GM04504 (cell line): ENCODE results near the gene KCNJ5.

ENCODE experiments used
- DNase-seq: peaks from one replicate; pipeline ENCODE4 v3.0.0-alpha.2; 2012; ENCODE audit warnings: low read depth

The KCNJ5 gene

DNA sequence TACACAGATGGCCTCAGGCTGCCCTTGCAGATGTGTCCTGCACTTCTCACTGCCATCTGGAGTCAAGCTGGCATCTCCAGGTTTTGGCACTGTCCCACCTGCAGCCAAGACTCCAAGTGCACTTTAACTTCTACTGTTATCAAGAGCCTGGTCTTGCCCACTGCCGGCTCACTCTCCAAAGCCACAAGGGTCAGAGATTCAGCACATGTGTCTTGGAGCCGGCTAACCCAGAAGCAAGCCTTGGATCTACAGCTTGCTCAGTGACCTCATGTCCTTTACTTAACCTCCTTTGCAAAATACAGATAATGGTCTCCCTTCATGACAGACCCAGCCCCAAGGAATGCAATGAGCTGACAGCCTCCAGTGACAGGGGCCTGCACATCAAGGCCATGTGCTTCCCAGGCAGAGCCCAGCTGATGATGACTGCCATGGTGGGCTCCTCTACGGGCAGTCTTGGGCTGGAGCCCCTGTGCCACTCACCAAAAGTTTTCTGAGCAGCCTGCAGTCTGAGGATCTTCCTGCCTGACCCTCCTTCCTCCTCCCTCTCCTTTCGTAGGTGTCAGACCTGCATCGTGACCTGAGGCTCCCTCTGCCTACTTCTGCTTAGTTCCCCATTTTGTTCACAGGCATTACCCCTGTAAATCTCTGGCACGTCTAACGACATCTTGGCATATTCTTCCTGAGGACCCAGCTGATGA is 42.5 kb downstream of the KCNJ5 start:
- no peak for DNase-seq

DNA sequence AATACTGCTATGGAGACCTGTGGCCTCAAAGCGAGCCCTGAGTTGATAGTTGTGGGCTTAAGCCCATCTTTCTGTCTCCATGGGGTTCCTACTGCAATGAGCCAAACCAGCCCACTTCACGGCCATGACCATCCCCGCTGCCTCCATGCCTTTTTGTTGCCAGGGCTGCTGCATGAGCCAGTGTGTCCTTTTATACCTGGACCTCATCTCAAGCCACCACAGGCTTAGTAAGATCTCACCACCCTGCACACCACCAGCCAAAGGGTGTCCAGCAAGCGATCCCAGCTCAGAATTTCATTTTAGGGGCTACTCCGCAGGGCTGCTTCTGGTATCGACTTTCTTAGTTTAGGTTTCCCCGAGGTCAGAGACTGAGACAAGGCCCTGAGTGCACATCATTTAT is 43.2 kb downstream of the KCNJ5 start:
- no peak for DNase-seq

DNA sequence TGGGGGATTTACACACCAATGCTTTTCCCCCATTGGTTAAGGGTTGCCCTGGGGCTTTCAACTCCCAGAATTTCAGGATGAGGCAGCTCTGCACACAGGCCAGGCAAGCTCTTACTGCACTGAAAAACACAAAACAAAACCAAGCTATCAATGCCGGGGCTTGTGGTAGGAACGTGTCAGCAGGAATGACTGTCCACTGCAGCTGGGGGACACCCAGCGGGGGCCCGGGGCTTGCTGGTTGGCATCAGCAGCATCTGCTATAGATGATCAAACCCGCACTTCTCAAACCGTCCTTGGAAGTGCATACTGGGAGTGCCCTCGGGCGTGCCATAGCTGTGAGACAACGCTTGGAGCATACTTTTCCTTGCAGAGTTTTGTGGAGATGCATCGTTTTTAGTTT is 43.8 kb downstream of the KCNJ5 start:
- no peak for DNase-seq

DNA sequence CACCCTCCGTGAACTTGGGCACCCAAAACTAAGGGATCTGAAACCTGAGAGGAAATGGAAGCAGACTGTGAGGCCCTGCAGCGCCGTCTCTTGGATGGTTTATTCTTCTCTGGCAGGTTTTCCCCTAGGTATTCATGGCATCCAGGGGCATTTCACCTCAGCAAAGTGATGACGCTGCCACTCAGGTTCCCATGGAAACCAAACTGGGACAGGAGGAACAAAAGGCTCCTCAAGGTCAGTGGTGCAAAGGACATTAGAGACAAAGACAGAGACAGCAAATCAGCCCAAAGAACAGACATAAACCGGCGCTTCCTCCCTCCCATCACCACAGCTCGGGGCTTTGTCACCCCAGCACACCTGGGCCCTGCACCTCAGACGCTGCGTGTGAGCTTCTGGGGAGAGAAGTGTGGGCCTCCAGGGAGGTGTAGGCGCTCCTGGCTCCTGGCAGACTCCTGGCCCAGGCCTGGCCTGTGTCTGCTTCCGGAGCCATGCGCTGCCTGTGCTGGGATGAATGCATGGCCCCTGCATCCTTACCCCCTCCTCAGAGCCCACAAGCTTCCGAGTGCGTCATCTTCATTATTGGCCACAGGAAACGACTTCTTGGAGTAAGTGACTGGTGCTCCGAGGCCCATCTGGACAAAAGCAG is 45.6 kb downstream of the KCNJ5 start:
- no peak for DNase-seq

DNA sequence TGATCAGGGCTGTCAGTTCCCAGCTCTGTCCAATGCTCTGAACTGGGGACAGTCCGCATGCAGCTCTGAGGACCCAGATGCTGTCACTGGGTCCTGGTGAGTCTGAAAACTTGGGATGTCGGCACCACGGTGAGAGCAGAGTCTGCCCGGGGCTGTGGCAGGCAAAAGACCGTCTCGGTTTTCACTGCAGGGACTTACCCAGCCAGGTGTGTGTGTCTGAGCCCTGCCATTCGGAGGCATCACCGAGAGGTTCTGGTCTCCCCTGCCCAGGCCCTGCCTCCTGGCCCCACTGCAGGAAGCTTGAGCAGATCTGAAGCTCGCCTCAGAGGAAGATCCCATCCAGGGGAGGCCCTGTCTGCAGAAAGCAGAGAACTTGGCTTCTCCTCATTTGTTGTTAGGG is 46.3 kb downstream of the KCNJ5 start:
- DNase-seq, result no peak

DNA sequence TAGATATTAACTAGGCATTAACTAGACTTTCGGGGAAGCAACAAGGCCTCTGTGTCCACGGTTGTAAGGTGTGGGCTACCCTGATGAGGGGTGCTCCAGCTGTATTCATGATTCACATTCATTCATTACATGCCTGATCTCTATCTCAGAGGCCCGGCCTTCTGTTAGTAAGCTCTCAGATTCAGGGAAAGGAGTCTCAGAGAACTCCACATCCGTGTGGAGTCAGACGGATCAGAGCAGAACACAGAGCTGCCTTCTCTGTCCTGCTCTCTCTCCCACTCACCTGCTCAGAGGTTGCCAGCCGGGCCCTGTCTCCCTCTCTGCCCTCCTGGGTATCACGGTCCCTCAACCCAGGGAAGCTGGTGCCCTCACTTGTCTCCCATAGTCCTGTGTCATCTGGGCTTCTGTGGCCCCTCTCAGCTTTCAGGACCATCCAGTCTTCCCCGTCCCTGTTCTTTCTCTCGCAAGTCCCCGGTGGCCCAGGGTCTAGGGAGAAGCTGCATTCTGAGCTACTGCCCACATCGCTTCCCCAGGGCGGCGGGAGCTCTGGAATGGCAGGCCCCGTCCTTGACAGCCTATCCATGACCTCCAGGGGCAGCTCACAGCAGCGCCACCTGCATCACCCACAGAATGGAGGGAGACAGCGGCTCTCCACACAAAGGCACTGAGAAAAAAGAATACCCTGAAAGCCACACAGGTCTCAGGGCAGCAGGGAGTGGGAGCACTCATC is 47.2 kb downstream of the KCNJ5 start:
- DNase-seq, result no peak

DNA sequence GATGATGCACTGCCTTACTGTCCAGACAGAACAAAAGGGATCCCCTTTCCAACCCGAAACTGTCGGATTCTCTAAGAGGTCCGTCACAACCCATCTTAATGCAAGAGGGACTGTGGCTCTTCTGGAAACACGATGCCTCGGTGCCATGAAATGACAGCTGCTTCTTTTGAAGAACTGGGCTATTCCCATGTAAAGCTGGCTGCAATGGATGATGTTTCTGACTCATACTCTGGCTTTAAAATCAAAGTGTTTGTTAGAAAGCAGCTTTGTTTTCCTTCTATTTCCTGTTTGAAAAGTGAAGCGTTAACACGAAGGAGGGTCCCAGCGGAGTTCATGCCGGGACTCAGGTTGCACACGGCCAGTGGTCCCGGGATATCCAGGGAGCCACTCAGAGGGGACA is 48.4 kb downstream of the KCNJ5 start:
- DNase-seq, result no peak

DNA sequence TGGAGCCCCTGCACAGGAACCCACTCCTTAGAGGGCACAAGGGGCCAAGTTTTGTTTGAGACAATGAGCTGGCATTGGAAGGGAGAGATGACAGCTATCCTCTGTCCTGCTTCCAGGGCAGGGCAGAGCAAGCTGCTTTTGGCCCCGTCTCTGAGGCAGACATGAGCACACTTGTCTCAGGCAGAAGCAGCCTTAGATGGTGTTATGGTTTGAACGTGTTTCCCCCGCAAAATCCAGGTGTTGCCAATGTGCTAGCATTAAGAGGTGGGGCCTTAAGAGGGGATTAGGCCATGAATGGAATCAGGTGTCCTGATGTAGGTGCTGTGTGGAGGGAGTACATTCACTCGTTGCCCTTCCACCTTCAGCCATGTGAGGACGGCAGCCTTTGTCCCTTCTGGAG is 49.0 kb downstream of the KCNJ5 start:
- no peak for DNase-seq

DNA sequence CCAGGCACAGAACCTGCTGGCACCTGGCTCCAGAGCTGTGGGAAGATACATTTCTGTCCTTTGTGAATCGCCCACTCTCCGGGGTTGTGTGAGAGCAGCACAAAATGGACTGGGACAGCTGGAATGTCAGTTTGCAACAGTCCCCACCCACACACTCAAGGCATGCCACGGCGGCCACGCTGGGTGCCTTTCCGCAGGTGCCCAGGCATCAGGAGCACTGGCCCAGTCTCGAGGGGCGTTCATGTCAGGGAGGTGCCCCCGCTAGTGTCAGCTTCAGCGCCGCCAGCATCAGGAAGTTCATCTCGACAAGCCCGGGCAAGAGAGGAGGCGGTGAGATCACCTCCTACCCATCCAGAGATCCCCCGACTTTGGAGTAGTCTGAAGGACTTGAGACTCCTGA is 49.4 kb downstream of the KCNJ5 start:
- no peak for DNase-seq

DNA sequence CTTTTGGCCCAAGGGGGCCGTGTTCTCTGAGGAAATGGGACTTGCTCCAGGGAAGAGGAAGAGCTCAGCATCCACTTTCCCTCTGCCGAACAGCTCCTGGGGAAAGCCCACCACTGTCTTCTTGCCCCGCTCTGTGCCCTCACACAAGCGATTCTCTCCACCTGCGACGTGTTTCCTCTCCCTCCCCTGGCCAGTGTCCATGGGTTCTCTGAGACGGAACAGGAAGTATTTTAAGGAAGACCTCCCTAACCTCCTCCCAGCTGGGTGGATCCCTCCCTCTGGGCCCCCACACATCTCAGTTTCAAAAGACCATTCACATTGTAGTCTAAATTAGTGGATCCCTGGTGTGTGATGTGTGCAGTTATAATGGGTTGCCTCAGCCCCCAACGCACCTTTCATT is 50.0 kb downstream of the KCNJ5 start:
- DNase-seq, result no peak

DNA sequence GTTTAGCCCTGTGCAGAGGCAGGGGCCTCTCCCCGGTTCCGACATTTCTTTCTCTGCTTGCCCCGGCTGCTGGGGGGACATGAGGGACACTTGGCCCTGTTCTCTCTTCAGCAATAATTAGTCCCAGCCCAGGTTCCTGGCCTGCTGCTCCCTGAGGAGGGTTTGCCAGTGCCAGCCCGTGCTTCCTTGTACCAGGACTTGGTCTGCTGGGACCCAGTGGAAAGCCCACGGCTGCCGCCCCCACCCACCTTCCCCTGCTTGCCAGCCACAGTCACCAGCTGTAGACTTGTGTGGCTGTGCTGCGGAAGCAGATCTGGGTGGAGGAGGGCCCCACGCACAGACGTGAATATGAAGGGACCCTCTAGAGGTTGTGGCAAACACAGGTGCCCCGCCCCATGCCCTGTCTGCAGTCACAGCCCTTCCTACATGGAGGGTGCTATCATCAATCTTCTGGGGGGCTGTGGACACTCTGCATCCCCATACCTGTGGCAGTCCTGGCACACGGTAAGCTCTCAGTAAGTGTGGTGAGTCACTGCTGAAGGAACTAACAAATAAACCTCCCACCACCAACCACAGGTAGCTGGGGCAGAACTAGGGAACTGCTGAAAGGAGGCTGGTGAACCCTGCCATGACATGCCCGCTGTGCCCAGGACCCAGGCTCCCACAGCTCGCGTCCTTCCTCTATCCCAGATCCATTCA is 50.6 kb downstream of the KCNJ5 start:
- no peak for DNase-seq

DNA sequence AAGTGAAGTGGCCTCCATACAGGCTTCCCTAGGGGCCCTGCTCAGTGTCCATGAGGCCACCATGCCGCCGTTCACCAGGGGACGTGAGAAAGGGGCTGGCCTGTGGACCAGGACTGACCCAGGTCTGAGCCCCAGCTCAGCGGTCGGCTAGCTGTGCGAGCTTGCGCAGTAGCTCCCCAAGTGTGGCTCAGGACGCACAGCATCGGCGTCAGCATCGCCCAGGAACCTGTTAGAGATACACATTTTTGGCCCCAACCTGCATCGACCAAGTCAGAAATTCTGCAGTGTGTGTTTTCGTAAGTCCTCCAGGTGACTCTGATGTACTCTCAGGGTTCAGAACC is 51.1 kb downstream of the KCNJ5 start:
- DNase-seq, result no peak

DNA sequence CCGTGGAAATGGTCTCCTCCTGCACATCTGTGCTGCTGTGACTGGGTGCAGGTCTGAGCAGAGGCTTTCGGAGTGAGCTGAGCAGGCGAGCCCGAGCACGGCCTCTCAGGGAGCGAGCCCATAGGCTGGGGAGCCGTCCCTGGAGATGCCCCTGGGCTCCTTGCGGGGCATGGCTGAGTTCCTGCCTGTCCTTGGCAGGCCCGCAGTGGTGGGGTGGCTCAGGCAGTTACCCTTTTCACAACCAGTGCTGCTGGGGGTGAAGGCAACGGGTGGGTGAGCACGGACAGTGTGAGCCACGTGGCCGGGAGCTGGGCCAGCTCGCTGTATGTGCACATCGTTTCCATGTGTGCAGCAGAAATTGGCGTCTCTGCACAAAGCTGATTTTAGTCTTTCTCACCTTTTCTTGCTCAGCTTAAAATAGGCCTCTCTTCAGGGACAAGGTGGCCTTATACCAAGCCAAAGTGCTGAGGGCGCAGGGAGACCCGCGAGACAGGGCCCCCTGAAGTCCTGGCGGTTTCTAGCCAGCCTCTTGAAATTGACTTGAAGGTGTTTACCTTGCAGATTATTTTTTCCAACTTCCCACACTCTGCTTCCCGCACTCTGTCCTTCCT is 51.8 kb downstream of the KCNJ5 start, which contains the start of gene TP53AIP1:
TP53AIP1 (minus strand) TSS at position 55 of the 611 bp plus-strand sequence. CDS start 5,053 bp downstream, outside the sequence.
- DNase-seq, result no peak

DNA sequence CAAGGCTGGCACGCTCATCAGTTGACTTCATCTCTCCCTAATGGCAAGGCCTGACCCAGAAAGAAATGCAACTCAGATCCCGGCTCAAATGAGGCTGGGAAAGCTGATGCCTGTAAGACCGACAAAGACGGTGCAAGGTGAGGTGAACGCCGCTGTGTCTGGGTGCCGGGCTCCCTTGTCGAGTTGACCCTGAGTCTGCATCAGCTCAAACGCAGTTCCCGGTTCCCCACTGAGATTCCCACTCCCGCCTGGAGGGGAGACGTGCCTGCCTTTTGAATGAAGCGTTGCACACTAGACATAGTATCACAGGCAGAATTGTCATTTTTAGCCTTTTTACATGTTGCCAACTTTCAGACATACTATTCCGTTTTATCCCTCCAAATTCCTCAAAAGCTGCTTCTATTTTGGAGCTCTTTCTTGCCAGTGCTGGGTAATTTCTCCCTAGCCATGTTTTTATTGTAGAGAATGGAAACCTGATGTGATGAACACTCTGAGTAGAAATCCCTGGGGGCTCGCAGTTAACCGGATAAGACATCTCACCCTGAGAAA is 52.3 kb downstream of the KCNJ5 start:
- DNase-seq, result no peak

DNA sequence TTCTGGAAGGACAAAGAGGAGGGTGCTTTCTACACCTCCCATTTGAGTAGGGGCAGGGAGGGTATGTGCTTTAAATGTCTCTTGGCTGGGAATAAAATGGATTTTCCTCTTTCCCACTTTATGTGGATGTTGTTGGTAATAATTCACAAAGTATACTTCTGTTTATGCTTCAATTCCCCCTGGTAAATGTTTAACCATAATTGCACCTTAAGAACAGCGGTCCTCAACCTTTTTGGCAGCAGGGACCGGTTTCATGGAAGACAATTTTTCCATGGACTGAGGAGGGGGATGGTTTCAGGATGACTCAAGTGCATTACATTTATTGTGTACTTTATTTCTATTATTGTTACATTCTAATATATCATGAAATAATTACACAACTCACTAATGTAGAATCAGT is 55.5 kb downstream of the KCNJ5 start:
- DNase-seq, result no peak

DNA sequence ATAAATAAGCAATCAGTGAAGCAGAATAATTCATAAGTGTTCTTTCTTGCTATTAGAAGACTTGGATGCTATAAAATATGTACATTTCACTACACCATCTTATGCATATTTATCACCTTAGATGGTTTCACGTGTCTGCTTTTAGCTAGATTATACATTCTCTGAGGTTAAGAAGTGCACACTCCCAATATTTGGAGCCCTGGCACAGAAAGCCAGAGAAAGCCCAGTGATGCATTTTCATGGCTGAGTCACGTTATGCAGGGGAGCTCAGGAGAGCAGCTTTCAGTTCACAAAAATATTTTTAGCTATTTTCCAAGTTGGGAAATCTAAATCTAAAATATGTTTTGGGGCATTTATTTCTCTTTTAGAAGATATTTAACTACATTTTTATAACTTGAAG is 56.6 kb downstream of the KCNJ5 start:
- no peak for DNase-seq

DNA sequence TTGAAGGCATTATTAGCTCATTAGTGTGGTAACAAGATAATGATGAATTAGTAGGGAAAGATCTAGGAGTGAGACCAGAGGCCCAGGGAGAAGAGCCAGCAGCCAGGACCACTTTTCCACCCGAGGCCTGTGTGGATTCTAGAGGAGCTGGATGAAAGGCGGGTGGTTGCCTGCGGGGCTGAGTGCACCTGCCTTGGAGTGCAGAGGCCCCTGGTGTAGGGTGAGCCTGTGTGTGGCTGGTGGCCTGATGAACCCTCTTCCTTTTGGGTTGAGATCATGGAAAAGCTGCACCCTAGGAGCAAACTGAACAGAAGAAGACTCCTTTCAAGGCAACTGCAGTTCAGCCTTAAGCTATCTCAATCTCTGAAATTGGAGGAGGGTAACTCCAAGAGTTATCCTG is 57.4 kb downstream of the KCNJ5 start:
- no peak for DNase-seq

DNA sequence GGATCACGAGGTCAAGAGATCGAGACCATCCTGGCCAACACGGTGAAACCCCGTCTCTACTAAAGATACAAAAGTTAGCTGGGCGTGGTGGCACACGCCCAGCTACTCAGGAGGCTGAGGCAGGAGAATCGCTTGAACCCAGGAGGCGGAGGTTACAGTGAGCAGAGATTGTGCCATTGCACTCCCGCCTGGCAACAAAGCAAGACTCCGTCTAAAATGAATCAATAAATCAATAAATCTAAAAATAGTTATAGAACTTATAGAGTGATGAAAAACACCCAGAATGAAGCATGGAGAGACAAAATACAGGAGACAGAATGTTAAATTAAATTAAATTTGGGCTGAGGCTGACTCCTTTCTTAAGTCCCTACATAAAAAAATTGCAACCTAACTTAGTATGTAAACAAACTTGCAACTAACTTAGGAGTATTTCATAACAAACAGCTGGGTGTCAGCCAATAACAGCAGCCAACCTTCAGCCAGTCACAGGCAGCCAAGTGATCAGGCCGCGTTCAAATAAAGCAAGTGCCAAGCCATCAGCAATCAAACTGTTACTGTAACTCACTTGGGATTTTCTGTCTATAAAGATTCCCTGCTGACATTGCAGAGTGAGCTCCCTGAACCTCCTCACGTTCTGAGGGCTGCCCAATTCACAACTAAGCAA is 58.8 kb downstream of the KCNJ5 start:
- peak; percentile 15 for DNase-seq

DNA sequence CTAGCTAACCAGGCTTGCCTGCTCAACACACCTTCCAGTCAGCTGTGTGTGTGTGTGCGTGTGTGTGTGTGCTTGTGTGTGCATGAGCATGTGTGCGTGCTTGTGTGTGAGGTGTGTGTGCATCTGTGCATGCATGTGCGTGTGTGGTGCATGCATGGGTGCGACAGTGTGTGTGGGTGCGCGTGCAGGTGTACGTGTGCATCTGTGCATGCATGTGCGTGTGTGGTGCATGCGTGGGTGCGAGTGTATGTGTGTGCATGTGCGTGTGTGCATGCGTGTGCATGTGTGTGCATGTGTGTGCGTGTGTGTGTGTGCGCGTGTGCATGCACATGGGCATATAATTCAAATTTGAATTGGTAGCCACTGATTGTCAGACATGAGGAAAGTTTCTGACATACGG is 62.0 kb downstream of the KCNJ5 start:
- no peak for DNase-seq

DNA sequence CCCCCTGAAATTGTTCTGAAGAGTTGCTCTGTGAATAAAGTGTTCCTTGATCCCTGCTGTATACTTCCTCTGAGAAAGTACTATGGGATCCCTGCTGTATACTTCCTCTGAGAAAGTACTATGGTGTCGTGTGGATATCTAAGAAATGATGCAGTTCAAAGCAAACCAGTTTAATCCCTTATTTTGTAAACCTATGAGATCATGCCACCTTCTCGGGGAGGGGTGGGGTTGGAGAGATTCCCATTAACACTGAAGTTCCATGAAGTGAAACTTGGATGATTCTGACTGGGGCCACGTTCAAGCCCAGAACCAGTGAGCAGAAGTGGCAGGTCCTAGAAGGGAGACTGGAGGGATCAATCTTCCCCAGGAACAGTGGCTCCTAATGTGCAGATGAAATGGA is 64.5 kb downstream of the KCNJ5 start:
- no peak for DNase-seq

DNA sequence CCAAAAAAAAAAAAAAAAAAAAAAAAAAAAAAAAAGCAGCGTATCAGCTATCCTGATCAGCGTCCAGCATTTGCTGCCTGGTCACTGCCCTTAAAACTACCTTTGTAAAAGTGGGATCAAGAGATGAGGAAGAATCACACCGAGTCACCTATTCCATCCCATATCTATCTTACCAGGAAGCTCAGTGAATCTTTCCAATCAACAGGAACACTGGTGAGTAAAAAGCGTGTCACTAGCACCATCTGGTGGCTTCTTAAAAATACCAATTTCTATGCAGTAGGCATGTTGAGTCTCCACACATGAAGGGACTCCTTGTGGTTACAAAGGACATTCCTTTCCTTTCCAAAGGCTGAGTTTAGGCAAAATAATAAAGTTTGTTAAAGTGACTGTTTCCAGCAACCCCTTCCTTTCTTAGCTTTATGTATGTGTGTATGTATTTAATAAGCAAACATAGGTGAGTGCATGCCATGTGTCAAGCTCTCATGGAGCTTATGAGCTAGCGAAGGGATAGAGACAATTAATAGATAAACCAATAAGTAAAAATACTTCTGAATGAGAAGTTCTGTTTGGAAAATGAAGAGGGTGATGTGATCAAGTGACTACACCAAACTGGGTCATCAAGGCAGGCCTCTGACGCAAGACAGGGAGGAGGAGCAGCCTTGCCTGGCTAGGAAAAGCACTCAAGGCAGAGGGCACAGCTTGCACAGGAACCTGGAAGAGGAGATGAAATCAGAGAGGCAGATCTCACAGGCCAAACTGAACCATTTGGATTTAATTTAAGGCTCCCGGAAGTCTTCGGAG is 65.4 kb downstream of the KCNJ5 start:
- peak; percentile 49 for DNase-seq
